Right lobe of liver (tissue), 4 donors: Measurements from ENCODE around the gene BHLHE23.

ENCODE experiments used
- POLR2A ChIP-seq: fragments of 450-650 bp; IDR thresholded peaks from one replicate; pipeline ENCODE4 v1.6.1; 2017; ENCODE audit warnings: antibody characterized with exemption, mild to moderate bottlenecking
- TF ChIP-seq, protein P1 (sequence below), 4 donors: fragments of 200-600 bp in 3 of 4; fragments of 450-650 bp in 1 of 4; IDR thresholded peaks; one replicate each; pipeline versions ENCODE4 v1.5.1 to v1.8.0; 2016 to 2022; ENCODE audit warnings: antibody characterized with exemption in 4 of 4, mild to moderate bottlenecking in 2 of 4
- donor health status: DM: no; HTN: no; CAD: no.
- donor health status: DM: no; HTN: no; CAD: no.
- donor health status: DM: no; HTN: yes; CAD: no.

GRCh38 chr20:63055575-63056235, 48.9 kb upstream of the BHLHE23 start:
- TF ChIP-seq, protein P1, sequence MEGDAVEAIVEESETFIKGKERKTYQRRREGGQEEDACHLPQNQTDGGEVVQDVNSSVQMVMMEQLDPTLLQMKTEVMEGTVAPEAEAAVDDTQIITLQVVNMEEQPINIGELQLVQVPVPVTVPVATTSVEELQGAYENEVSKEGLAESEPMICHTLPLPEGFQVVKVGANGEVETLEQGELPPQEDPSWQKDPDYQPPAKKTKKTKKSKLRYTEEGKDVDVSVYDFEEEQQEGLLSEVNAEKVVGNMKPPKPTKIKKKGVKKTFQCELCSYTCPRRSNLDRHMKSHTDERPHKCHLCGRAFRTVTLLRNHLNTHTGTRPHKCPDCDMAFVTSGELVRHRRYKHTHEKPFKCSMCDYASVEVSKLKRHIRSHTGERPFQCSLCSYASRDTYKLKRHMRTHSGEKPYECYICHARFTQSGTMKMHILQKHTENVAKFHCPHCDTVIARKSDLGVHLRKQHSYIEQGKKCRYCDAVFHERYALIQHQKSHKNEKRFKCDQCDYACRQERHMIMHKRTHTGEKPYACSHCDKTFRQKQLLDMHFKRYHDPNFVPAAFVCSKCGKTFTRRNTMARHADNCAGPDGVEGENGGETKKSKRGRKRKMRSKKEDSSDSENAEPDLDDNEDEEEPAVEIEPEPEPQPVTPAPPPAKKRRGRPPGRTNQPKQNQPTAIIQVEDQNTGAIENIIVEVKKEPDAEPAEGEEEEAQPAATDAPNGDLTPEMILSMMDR (IDR thresholded peaks at IDR 0.05): no peak
- TF ChIP-seq POLR2A: no peak
